ENCODE data around the gene MEIS3.

The MEIS3 gene

GRCh38 chr19:47362321-47362720 lies 57.0 kb downstream of the MEIS3 start:
- no peak for DNase-seq (ENCODE audit: low read depth, low spot score)
- Histone ChIP-seq H3K4me3 (ENCODE audit: low read length) (no peak overlapping the region), H3K36me3 (ENCODE audit: control insufficient read depth, insufficient read depth, low read length) (peaks cover 43% of the 10 kb centered on the region), H3K9me3 (ENCODE audit: control insufficient read depth, insufficient read depth, low read length) (no peaks in the 10 kb centered on the region), H3K4me1 (ENCODE audit: control insufficient read depth, insufficient read depth, low read length) (no peaks in the 10 kb centered on the region), H3K27ac (ENCODE audit: low read length) (no peak overlapping the region), H3K27me3 (ENCODE audit: control insufficient read depth, insufficient read depth, low read length) (no peaks in the 10 kb centered on the region)
- WGBS (ENCODE audit: insufficient coverage, insufficient read length): no CpG with 5 or more reads among the region's 21 CpGs

GRCh38 chr19:47358936-47359335 lies 60.4 kb downstream of the MEIS3 start:
- Histone ChIP-seq H3K27me3 (ENCODE audit: control insufficient read depth, insufficient read depth, low read length) (no peaks in the 10 kb centered on the region), H3K4me3 (ENCODE audit: low read length) (no peak overlapping the region), H3K36me3 (ENCODE audit: control insufficient read depth, insufficient read depth, low read length) (peaks cover 43% of the 10 kb centered on the region), H3K4me1 (ENCODE audit: control insufficient read depth, insufficient read depth, low read length) (no peaks in the 10 kb centered on the region), H3K9me3 (ENCODE audit: control insufficient read depth, insufficient read depth, low read length) (no peaks in the 10 kb centered on the region), H3K27ac (ENCODE audit: low read length) (no peak overlapping the region)
- WGBS (ENCODE audit: insufficient coverage, insufficient read length): no CpG with 5 or more reads among the region's 6 CpGs
- DNase-seq (ENCODE audit: low read depth, low spot score): no peak

GRCh38 chr19:47357788-47358680 lies 61.3 kb downstream of the MEIS3 start:
- DNase-seq (ENCODE audit: low read depth, low spot score): no peak
- Histone ChIP-seq H3K27ac (ENCODE audit: low read length) (no peak overlapping the region), H3K4me1 (ENCODE audit: control insufficient read depth, insufficient read depth, low read length) (no peaks in the 10 kb centered on the region), H3K36me3 (ENCODE audit: control insufficient read depth, insufficient read depth, low read length) (peaks cover 45% of the 10 kb centered on the region), H3K9me3 (ENCODE audit: control insufficient read depth, insufficient read depth, low read length) (no peaks in the 10 kb centered on the region), H3K27me3 (ENCODE audit: control insufficient read depth, insufficient read depth, low read length) (no peaks in the 10 kb centered on the region), H3K4me3 (ENCODE audit: low read length) (no peak overlapping the region)
- WGBS (ENCODE audit: insufficient coverage, insufficient read length): no CpG with 5 or more reads among the region's 28 CpGs

- H3K27ac ChIP-seq (ENCODE audit: low read length): no peak overlapping the region
Measured at GRCh38 chr19:47356900-47357299, 62.4 kb downstream of the MEIS3 start.

GRCh38 chr19:47353307-47353712 lies 66.0 kb downstream of the MEIS3 start:
- no peaks in the 10 kb centered on the region for H3K9me3 ChIP-seq (ENCODE audit: control insufficient read depth, insufficient read depth, low read length)
- DNase-seq (ENCODE audit: low read depth, low spot score): no peak
- no peak overlapping the region for H3K4me3 ChIP-seq (ENCODE audit: low read length)
- no peaks in the 10 kb centered on the region for H3K4me1 ChIP-seq (ENCODE audit: control insufficient read depth, insufficient read depth, low read length)
- H3K27me3 ChIP-seq (ENCODE audit: control insufficient read depth, insufficient read depth, low read length): no peaks in the 10 kb centered on the region
- H3K27ac ChIP-seq (ENCODE audit: low read length): no peak overlapping the region
- H3K36me3 ChIP-seq (ENCODE audit: control insufficient read depth, insufficient read depth, low read length): peaks cover 36% of the 10 kb centered on the region
- no CpG with 5 or more reads among the region's 24 CpGs for WGBS (ENCODE audit: insufficient coverage, insufficient read length)

More at GRCh38 chr19:47356900-47357299, 62.4 kb downstream of the MEIS3 start:
- H3K36me3 ChIP-seq (ENCODE audit: control insufficient read depth, insufficient read depth, low read length): peaks cover 50% of the 10 kb centered on the region
- no peaks in the 10 kb centered on the region for H3K4me1 ChIP-seq (ENCODE audit: control insufficient read depth, insufficient read depth, low read length)
- no peak overlapping the region for H3K4me3 ChIP-seq (ENCODE audit: low read length)
- DNase-seq (ENCODE audit: low read depth, low spot score): no peak
- H3K27me3 ChIP-seq (ENCODE audit: control insufficient read depth, insufficient read depth, low read length): no peaks in the 10 kb centered on the region
- WGBS (ENCODE audit: insufficient coverage, insufficient read length): no CpG with 5 or more reads among the region's 6 CpGs
- H3K9me3 ChIP-seq (ENCODE audit: control insufficient read depth, insufficient read depth, low read length): no peaks in the 10 kb centered on the region
